ENCODE results near the gene ABHD2. TPM values are rescaled to one million over a fixed set of nuclear protein-coding genes. Genes with fewer than 3 reads are reported as not detected.
"Not testable (repeated sequence)": the region's sequence is repeated elsewhere in the genome, so short reads cannot be mapped to it uniquely, and the experiment has no call there.

Gene ABHD2
- total RNA-seq, 2 donors from 2014 or later = 44.9 to 52.3 TPM

DNA sequence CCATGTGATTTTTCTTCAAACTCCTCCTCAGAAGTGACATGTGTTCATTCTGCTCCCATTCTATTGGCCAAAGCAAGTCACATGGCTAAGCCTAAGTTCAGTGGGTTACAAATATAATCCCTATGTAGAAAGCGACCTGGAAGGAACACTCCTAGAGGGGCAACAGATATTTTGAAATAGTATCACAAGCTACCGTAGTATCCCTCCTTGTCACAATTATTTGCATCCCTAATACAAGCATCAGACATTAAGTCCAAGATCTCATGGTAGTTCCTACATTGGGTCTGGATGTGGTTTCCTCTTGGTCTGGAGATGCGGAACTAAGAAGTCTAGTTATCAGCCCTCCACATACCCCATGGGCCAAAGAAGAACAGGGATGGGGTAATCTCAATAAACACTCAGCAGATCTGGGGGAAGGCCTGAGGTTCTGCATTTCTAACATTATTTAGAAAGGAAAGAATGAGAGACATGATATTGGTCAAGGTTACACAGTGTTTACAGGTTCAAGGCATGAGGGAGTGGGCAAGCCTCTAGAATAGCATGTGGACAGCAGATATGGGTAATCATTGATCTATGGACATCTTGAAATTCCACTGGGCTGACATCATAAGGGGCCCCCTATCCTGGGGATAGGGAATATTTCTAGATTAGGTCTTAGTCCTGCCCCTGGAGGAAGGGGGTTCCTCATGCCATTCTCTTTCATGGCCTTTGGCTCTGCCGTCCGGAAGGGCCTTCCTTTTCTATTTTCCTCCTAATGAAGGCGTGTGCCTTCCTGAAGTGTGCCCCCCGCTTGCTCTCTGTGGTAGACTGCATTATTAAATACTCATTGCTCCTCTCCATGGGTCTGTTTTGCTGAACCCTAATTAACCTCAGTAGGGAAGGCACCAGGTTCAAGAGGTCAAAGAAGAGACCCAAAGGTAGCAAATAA lies 17.8 kb upstream of the ABHD2 start:
- Mint-ChIP-seq H3K9me3 (peaks cover 20 to 23% of the 10 kb centered on the region in 2 donors), H3K36me3 (peaks cover 23 to 24% of the 10 kb centered on the region in 2 donors), H3K27ac (no peak overlapping the region)
- ATAC-seq = no peak
- no peak for DNase-seq (ENCODE audit: low spot score in 2 of 2)

DNA sequence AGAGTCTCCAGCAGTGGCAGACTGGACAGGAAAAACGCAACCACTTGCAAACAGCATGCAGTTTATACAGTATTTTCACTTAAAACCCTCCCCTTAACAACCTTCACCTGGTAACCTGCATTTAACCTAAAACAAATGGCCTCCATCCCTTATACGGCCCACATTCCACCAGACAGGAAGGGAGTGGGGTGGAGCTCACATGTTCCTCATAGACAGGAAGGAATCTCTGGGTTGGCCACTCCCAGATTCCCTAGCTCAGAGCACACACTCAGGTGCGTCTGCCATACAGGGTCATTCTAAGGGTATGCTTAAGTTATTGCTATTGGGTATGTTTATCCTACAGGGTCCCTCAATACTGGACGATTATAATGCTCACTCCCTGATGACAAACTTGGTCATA lies 16.8 kb upstream of the ABHD2 start:
- DNase-seq (ENCODE audit: low spot score in 2 of 2) (no peak), ATAC-seq (no peak)
- Mint-ChIP-seq H3K9me3 (peaks cover 11 to 13% of the 10 kb centered on the region in 2 donors), H3K36me3 (peaks cover 15% of the 10 kb centered on the region in 2 donors), H3K27ac (no peak overlapping the region)

DNA sequence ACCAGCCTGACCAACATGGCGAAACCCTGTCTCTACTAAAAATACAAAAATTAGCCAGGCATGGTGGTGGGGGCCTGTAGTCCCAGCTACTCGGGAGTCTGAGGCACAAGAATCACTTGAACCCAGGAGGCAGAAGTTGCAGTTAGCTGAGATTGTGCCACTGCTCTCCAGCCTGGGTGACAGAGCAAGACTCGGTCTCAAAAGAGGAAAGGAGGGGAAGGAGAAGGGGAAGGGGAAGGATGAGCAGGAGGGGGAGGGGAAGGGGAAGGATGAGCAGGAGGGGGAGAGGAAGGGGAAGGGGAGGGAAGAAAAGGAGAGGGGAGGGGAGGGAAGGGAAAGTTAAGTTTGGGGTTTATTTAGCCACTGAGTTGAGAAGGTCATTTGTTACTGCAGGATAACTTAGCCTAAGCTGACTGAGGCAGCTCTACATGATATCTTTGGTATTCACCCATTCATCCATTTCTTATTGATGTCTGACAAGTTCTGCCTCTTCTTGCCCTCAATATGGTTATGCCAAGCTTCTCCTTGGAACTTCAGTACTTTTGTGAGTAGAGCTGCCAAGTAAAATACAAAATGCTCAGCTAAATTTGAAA lies 15.9 kb upstream of the ABHD2 start:
- peaks cover 4 to 10% of the 10 kb centered on the region in 2 donors for H3K9me3 Mint-ChIP-seq
- H3K27ac Mint-ChIP-seq = no peak overlapping the region
- ATAC-seq = no peak
- no peak for DNase-seq (ENCODE audit: low spot score in 2 of 2)
- peaks cover 6% of the 10 kb centered on the region in 2 donors for H3K36me3 Mint-ChIP-seq

DNA sequence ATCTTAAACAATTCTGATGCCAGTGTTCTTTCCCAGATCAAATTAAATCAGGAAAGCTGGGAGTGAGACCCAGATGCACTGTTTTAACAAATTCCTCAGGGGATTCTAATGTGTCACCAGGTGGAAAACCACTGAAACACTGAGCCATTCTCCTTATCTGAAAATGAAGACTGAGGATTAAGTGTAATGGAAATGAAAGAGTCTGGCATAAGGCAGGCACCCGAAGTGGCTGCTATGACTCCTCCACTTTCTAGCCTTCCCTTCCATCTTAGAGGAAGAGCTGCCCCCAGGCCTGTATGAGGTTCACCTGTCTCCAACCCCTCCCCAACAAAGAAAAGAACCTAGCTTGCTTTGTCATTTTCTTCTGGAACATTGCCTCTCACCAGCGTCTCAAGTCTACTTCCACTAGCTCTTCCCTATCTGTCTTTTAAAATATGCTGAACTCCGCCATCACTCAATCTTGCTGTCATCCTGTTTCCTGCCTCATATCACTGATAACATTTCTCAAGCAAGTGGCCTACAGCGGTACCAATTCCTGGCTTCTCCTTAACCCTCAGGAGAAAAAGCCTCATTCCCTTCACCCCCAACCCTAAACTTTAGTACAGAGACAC lies 13.7 kb upstream of the ABHD2 start:
- H3K36me3 Mint-ChIP-seq = no peaks in the 10 kb centered on the region
- no peak for ATAC-seq
- DNase-seq (ENCODE audit: low spot score in 2 of 2) = no peak
- no peak overlapping the region for H3K27ac Mint-ChIP-seq
- peaks cover 0 to 5% of the 10 kb centered on the region in 2 donors for H3K9me3 Mint-ChIP-seq

GRCh38 chr15:89075101-89075640 lies 13.1 kb upstream of the ABHD2 start:
- Mint-ChIP-seq H3K27ac (no peak overlapping the region), H3K9me3 (peaks cover 0 to 5% of the 10 kb centered on the region in 2 donors), H3K36me3 (no peaks in the 10 kb centered on the region)
- DNase-seq (ENCODE audit: low spot score in 2 of 2) (no peak), ATAC-seq (no peak)

- no peak for ATAC-seq
- Mint-ChIP-seq H3K36me3 (no peaks in the 10 kb centered on the region), H3K9me3 (peaks cover 0 to 5% of the 10 kb centered on the region in 2 donors), H3K27ac (no peak overlapping the region)
- DNase-seq (ENCODE audit: low spot score in 2 of 2) = no peak
Measured at GRCh38 chr15:89075846-89076245, 12.4 kb upstream of the ABHD2 start.

DNA sequence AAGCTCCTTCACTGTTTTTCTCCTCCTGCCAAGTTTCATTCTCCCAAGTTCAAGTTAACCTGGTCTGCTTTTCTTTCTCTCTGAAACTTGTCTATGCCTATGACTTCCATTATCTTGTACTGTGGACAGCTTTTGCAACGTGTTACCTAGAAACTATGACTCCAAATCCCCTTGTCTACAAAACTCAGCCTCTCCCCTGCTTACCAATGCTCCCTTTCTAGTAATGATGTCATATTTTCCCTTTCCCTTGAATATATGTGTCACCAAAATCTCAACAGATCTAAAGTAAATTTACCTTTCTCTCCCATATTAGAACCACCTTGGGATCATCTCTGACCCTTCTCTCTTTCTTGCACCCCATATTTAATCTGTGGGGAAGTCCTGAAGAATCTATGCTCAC lies 10.5 kb upstream of the ABHD2 start:
- Mint-ChIP-seq H3K27ac (no peak overlapping the region), H3K9me3 (peaks cover 0 to 5% of the 10 kb centered on the region in 2 donors), H3K36me3 (no peaks in the 10 kb centered on the region)
- DNase-seq (ENCODE audit: low spot score in 2 of 2) (no peak), ATAC-seq (peak; percentile 89 to 94)

DNA sequence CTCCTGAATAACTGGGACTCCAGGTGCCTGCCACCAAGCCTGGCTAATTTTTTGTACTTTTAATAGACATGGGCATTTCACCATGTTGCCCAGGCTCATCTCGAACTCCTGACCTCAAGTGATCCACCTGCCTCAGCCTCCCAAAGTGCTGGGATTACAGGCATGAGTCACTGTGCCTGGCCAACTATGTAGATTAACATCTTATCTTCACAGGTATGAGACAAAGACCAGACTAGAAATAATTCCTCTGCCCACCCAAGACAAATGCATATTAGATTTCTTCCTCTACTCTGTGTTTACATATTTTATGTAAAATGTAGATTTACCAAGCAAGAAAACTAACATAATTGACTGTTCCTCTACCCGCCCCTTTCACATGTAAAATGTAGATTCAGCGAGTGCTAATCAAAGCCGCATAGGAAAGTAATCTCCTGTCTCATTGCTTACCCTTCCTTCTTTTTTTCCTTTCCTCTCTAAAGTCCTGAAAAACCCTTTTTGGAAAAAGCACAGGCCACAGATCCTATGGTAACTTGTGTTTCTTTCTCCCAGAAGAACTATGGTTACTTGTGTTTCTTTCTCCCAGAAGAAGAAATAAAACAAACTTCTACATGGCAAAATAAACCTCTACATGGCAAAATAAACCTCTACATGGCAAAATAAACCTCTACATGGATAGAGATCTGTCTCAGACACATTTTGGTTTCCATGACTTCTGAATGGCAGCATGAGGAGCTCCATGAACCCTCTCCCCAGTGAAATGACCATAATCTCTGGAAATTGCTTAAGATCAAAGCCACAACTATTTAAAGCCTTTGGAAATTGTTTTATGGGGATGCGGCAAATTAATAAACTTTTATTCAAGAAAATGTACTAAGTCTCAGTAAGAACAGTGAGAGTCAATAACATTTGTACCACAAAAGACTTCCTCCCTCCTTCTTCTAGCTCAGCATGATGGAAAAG lies 9.1 kb upstream of the ABHD2 start:
- H3K27ac Mint-ChIP-seq = no peak overlapping the region
- DNase-seq (ENCODE audit: low spot score in 2 of 2) (no peak), ATAC-seq (no peak)
- no peaks in the 10 kb centered on the region for H3K36me3 Mint-ChIP-seq
- H3K9me3 Mint-ChIP-seq = peaks cover 0 to 5% of the 10 kb centered on the region in 2 donors

- no peaks in the 10 kb centered on the region for H3K36me3 Mint-ChIP-seq
- no peak for DNase-seq (ENCODE audit: low spot score in 2 of 2)
- H3K27ac Mint-ChIP-seq = no peak overlapping the region
- no peaks in the 10 kb centered on the region for H3K9me3 Mint-ChIP-seq
- ATAC-seq = no peak
Measured at GRCh38 chr15:89081878-89082277, 6.4 kb upstream of the ABHD2 start.

DNA sequence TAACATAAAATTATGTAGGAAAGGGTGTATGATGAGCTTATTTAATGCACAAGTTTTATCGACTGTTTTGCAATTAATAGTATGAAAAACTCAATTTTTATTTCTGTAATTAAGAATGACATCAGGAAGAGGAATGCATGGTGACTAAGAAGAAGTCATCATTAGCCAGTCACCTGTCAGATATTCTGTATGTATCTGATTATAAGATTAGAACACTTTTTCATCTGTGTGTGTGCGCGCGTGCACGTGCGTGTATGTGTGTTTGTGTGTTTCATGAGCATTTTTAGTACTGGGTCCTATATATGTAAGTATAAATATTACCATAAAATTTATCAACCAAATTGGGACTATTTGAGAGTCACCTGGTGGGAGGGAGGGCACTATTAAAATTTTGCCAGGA lies 5.0 kb upstream of the ABHD2 start:
- Mint-ChIP-seq H3K9me3 (no peaks in the 10 kb centered on the region), H3K27ac (no peak overlapping the region), H3K36me3 (no peaks in the 10 kb centered on the region)
- ATAC-seq (no peak), DNase-seq (ENCODE audit: low spot score in 2 of 2) (no peak)

GRCh38 chr15:89085289-89085926 lies 2.8 kb upstream of the ABHD2 start:
- no peaks in the 10 kb centered on the region for H3K36me3 Mint-ChIP-seq
- no peak overlapping the region for H3K27ac Mint-ChIP-seq
- no peaks in the 10 kb centered on the region for H3K9me3 Mint-ChIP-seq
- ATAC-seq (no peak), DNase-seq (ENCODE audit: low spot score in 2 of 2) (no peak)

DNA sequence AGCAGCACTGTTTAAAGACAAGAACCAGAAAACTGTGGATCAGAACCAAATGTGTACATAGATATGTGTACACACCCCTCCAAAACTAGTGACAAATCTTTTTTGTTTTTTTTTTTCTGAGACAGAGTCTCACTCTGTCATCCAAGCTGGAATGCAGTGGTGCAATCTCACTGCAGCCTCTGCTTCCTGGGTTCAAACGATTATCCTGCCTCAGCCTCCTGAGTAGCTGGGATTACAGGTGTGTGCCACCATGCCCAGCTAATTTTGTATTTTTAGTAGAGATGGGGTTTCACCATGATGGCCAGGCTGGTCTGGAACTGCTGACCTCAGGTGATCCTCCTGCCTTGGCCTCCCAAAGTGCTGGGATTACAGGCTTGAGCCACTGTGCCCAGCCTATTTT lies 2.3 kb upstream of the ABHD2 start:
- H3K36me3 Mint-ChIP-seq = not testable (repeated sequence)

GRCh38 chr15:89086390-89086789 lies 1.9 kb upstream of the ABHD2 start:
- not testable (repeated sequence) for H3K9me3 Mint-ChIP-seq; ATAC-seq; H3K27ac Mint-ChIP-seq; H3K36me3 Mint-ChIP-seq; DNase-seq (ENCODE audit: low spot score in 2 of 2)

More for the DNA sequence above, 2.3 kb upstream of the ABHD2 start:
- ATAC-seq; DNase-seq (ENCODE audit: low spot score in 2 of 2); H3K27ac Mint-ChIP-seq; H3K9me3 Mint-ChIP-seq: not testable (repeated sequence)

DNA sequence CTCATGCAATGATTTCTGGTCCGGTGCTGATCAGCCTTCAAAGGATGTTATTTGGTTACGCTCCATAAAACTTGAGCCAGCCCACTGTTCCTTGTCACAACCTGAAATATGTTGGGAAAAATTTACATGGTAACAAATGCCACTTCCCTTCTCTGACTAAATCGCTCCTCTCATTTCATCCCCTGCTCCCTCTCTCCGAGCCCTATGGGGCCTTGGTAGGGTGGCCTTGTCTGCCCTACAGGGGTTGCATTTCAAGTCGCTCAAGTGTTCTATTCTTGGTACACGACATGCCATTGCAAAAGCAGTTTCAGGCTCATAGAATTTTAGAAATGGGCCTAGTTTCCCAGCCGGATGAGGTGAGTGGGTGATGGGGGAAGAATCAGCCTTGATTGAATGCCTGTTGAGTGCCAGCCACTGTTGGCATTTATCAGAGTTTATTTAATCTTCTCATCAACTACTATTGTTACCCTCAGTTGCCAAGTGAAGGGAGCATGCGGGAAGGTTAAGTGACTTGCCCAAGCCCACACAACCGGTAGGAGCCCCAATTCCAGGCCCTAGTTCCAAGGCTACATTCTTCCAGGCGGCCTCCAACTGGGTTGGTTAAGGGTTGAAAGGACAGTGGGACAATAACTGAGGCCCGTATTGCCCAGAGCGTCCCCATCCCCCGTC lies 961 bp upstream of the ABHD2 start:
- H3K36me3 Mint-ChIP-seq = peaks cover 4% of the 10 kb centered on the region in 2 donors
- no peaks in the 10 kb centered on the region for H3K9me3 Mint-ChIP-seq
- no peak overlapping the region for H3K27ac Mint-ChIP-seq
- no peak for ATAC-seq
- no peak for DNase-seq (ENCODE audit: low spot score in 2 of 2)

DNA sequence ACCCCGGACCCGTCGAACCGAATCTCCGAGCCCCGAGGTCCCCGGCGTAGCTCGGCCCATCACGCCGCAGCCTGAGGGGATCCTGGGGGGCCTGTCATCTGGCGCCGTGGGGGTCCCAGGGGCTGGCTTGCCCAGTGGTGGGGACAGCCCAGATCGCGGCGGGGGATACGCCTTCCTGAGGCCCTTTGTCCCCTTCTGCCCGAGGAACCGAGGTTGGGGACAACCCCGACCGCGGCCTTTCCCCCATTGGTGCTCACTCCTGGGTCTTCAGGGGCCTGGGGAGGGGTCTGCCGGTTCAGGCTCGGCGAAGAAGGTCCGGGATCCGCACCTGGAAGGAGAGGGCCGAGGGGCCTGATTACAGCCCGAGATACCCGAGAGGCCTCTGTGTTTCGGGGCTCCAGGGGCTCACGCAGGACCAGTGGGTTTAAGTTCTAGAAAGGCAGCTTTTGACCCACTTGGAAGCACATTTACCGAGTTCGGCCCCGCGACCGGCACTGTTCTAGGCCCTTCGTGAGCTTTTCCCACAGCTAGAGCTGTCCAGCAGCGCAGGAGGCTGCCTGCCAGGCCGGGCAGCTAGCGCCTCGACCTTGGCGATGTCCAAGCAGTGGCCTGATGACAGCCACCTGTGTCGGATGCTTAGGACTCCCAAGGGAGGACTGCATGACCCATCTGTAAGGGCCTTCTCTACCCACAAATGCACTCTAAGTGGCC lies 504 bp downstream of the ABHD2 start:
- H3K9me3 Mint-ChIP-seq = no peaks in the 10 kb centered on the region
- peak in 1 of 2 donors; percentile 56 for DNase-seq (ENCODE audit: low spot score in 2 of 2)
- no peak overlapping the region for H3K27ac Mint-ChIP-seq
- ATAC-seq = no peak
- H3K36me3 Mint-ChIP-seq = peaks cover 9 to 11% of the 10 kb centered on the region in 2 donors

Measured in activated naive CD4-positive, alpha-beta T cell treated with anti-CD3 and anti-CD28 coated beads, Interleukin-2, amount 50 U/mL, for 72 hours (primary cell).